Caco-2 (cell line): ENCODE data around the gene CLEC4G. TPM values are rescaled to one million over a fixed set of nuclear protein-coding genes. Genes with fewer than 3 reads are reported as not detected.

Source experiments
- BruUV-seq: library from RNA; stranded (reverse); fragments of 400-500 nt; replicated peaks from 2 replicates; lab custom pipeline; 2021; lab: Mats Ljungman, UMichigan
- CTCF ChIA-PET: fragments of 300-600 bp; sonication (Branson Sonifier 250); formaldehyde crosslinking; loops from one replicate; lab custom pipeline; 2022; ENCODE audit warnings: antibody characterized with exemption; lab: Charles Lee
- POLR2A ChIA-PET: fragments of 300-600 bp; sonication (Branson Sonifier 250); formaldehyde crosslinking; loops from one replicate; lab custom pipeline; 2022; ENCODE audit warnings: antibody characterized with exemption; lab: Charles Lee
- DNase-seq, 2 experiments: peaks; one replicate each; pipeline versions ENCODE4 v3.0.0 to v3.0.0-alpha.2; 2020 to 2022
- H3K27me3 ChIP-seq: replicated peaks from 2 replicates; pipeline ENCODE4 v1.6.0; 2011; ENCODE audit warnings: low read length; ENCODE audit not compliant: control insufficient read depth, insufficient read depth
- H3K36me3 ChIP-seq: 2 replicates; pipeline ENCODE4 v1.5.1; 2011; ENCODE audit warnings: low read length; ENCODE audit not compliant: control insufficient read depth, insufficient read depth
- H3K4me1 ChIP-seq: fragments of 250-450 bp; sonication (Bioruptor Pico); 2 replicates; pipeline ENCODE4 v1.5.1; 2020; ENCODE audit warnings: mild to moderate bottlenecking
- H3K4me3 ChIP-seq: 2 replicates; pipeline ENCODE4 v1.5.1; 2011; ENCODE audit warnings: low read depth, mild to moderate bottlenecking, control low read depth, low read length
- H3K9me3 ChIP-seq: fragments of 250-450 bp; sonication (Bioruptor Pico); 2 replicates; pipeline ENCODE4 v1.5.1; 2020; ENCODE audit warnings: mild to moderate bottlenecking, moderate library complexity
- H3K27ac Mint-ChIP-seq: one replicate; pipeline ENCODE4 v1.8.0; 2022; ENCODE audit warnings: mixed read lengths; ENCODE audit not compliant: unreplicated experiment
- H3K27me3 Mint-ChIP-seq: one replicate; pipeline ENCODE4 v1.8.0; 2022; ENCODE audit warnings: mixed read lengths; ENCODE audit not compliant: insufficient read depth, unreplicated experiment
- H3K36me3 Mint-ChIP-seq: one replicate; pipeline ENCODE4 v1.8.0; 2022; ENCODE audit warnings: mild to moderate bottlenecking, mixed read lengths; ENCODE audit not compliant: insufficient read depth, unreplicated experiment
- H3K4me1 Mint-ChIP-seq: one replicate; pipeline ENCODE4 v1.8.0; 2022; ENCODE audit warnings: low read depth, mixed read lengths; ENCODE audit not compliant: unreplicated experiment
- H3K4me3 Mint-ChIP-seq: one replicate; pipeline ENCODE4 v1.8.0; 2022; ENCODE audit warnings: mild to moderate bottlenecking, moderate library complexity, mixed read lengths; ENCODE audit not compliant: unreplicated experiment
- H3K9me3 Mint-ChIP-seq: one replicate; pipeline ENCODE4 v1.8.0; 2022; ENCODE audit warnings: mixed read lengths; ENCODE audit not compliant: unreplicated experiment
- intact Hi-C: fragments of 100-400 bp; cut with micrococcal nuclease; formaldehyde crosslinking; loops from one replicate; pipeline ENCODE4 v1.10.0; 2022; ENCODE audit not compliant: unreplicated experiment
- total RNA-seq: library from RNA; stranded (reverse); gene quantifications from 2 replicates; pipeline ENCODE4 v1.2.3, GENCODE V29; 2022
- TF ChIP-seq, protein P1 (sequence below), 2 experiments: fragments of 200-600 bp in 1 of 2; IDR thresholded peaks; 1 replicate in 1 of 2; 2 replicates in 1 of 2; pipeline versions ENCODE4 v1.5.1 to v1.8.0; 2011 to 2022; ENCODE audit warnings: antibody characterized with exemption in 1 of 2, control low read depth in 1 of 2, inconsistent platforms in 1 of 2, low read depth in 1 of 2, low read length in 1 of 2, mild to moderate bottlenecking in 1 of 2, moderate library complexity in 1 of 2; ENCODE audit not compliant: insufficient read depth in 1 of 2, severe bottlenecking in 1 of 2, unreplicated experiment in 1 of 2

Gene CLEC4G
- total RNA-seq, 1 experiment from 2014 or later = not detected

DNA sequence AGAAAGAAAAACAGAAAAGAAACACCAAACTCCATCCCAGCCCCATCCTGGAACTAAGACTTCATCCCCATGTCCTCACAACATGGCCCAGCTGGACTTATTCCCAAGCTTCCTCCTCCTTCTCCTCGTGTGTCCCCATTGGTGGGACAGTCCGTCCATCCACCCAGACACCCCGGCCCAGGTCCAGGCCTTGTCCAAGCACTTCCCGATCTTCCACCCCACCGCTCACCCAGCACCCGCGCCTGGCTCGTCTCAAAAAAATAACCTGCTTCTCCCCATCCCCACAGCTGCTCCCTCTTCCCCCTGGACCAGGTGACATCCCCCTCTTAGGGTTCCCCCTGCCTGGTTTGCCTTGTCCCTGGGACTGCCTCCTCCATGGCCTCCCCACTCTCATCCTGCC lies 28.6 kb downstream of the CLEC4G start:
- H3K27ac Mint-ChIP-seq = no peak overlapping the region
- H3K36me3 Mint-ChIP-seq = no peaks in the 10 kb centered on the region
- H3K4me1 ChIP-seq = no peaks in the 10 kb centered on the region
- no peak overlapping the region for H3K4me3 ChIP-seq
- H3K9me3 ChIP-seq = no peaks in the 10 kb centered on the region
- H3K4me1 Mint-ChIP-seq = no peaks in the 10 kb centered on the region
- POLR2A ChIA-PET = no interaction called here
- TF ChIP-seq, protein P1, sequence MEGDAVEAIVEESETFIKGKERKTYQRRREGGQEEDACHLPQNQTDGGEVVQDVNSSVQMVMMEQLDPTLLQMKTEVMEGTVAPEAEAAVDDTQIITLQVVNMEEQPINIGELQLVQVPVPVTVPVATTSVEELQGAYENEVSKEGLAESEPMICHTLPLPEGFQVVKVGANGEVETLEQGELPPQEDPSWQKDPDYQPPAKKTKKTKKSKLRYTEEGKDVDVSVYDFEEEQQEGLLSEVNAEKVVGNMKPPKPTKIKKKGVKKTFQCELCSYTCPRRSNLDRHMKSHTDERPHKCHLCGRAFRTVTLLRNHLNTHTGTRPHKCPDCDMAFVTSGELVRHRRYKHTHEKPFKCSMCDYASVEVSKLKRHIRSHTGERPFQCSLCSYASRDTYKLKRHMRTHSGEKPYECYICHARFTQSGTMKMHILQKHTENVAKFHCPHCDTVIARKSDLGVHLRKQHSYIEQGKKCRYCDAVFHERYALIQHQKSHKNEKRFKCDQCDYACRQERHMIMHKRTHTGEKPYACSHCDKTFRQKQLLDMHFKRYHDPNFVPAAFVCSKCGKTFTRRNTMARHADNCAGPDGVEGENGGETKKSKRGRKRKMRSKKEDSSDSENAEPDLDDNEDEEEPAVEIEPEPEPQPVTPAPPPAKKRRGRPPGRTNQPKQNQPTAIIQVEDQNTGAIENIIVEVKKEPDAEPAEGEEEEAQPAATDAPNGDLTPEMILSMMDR (IDR thresholded peaks at IDR 0.05; ENCODE audit: insufficient read depth in 1 of 2, low read depth in 1 of 2, low read length in 1 of 2, severe bottlenecking in 1 of 2, unreplicated experiment in 1 of 2) = no peak
- no TSS peak for BruUV-seq
- H3K27me3 ChIP-seq = no peaks in the 10 kb centered on the region
- no peaks in the 10 kb centered on the region for H3K9me3 Mint-ChIP-seq
- CTCF ChIA-PET = no interaction called here
- intact Hi-C loops = no loop called here
- H3K36me3 ChIP-seq = no peaks in the 10 kb centered on the region
- no peak for DNase-seq
- no peak overlapping the region for H3K4me3 Mint-ChIP-seq
- no peaks in the 10 kb centered on the region for H3K27me3 Mint-ChIP-seq

DNA sequence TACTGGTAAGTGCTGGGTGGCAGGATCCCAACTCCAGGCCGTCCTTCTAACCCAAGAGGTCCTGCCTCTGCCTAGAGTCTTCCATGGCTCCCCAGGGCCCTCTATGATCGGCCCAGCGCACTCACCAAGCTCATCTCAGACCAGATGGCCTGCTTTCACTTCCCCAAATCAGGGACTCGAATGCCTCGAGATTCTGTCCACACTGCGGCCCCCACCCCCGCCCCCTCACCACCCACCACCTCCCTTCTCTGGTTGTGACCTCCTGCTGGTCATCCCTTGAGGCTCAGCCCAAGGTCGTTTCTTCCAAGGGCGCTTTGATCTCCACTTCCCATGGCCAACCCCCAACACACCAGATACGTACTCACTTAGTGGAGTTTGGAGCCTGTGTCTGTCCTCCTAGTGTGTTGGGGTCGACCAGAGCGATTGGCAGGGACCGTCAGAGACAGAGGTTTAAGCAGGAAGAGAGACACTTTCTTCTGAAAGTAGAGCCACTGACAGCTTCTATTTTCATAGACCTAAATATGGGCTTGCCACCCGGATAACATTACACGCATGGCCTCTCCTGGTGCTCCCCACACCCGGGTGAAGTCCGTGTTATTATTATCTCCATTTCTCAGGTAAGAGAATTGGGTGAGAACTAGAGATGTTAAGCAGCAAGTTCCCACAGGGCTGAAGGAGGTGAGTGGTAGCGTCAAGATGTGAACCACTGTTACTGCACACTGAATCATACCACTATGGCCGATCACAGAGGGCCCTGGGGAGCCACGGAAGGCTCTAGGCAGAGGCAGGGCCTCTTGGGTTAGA lies 30.1 kb downstream of the CLEC4G start, which contains the start of gene FCER2:
Gene FCER2, minus strand, starts transcription at position 478 of the 804 bp plus-strand sequence. CDS start 2,371 bp downstream, outside the sequence.
- no TSS peak for BruUV-seq
- H3K27me3 ChIP-seq = no peaks in the 10 kb centered on the region
- H3K27ac Mint-ChIP-seq = no peak within 1 kb of the TSS
- no peak for DNase-seq
- intact Hi-C loops = no loop called here
- H3K36me3 ChIP-seq = no peaks in the 10 kb centered on the region
- no peaks in the 10 kb centered on the region for H3K9me3 ChIP-seq
- POLR2A ChIA-PET = no interaction called here
- no peaks in the 10 kb centered on the region for H3K27me3 Mint-ChIP-seq
- no peaks in the 10 kb centered on the region for H3K4me1 ChIP-seq
- TF ChIP-seq, protein P1 (IDR thresholded peaks at IDR 0.05; ENCODE audit: insufficient read depth in 1 of 2, low read depth in 1 of 2, low read length in 1 of 2, severe bottlenecking in 1 of 2, unreplicated experiment in 1 of 2) = no peak
- no peaks in the 10 kb centered on the region for H3K9me3 Mint-ChIP-seq
- H3K36me3 Mint-ChIP-seq = no peaks in the 10 kb centered on the region
- H3K4me1 Mint-ChIP-seq = no peaks in the 10 kb centered on the region
- CTCF ChIA-PET = no interaction called here
- H3K4me3 Mint-ChIP-seq = no peak within 1 kb of the TSS
- no peak within 1 kb of the TSS for H3K4me3 ChIP-seq

DNA sequence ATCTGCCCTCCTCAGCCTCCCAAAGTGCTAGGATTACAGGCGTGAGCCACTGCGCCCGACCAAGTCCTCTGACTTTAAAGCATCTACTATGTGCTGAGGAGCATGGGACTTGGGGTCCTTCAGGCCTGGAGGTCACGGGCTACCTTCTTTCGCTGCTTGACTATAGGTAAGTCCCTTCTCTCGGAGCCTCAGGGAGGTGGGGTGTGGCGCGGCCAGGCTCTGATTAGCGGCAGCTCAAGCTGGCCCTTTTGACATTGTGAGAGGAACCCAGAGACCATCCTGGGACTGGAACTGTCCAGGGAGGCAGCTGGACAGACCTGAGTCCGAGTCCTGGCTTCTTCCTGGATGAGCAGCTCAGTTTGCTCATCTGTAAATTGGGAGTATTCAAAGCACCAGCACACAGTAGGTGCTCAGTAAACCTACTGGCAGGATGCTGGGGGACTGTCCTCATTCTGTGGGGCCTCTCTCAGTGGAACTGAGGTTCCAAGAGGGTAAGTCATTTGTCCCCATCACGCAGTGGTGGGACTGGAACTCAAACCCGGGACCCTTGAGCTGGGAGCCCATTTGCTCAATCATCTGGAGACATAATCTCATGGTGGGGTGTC lies 30.8 kb downstream of the CLEC4G start:
- POLR2A ChIA-PET = no interaction called here
- H3K4me3 ChIP-seq = no peak overlapping the region
- intact Hi-C loops = no loop called here
- H3K36me3 ChIP-seq = no peaks in the 10 kb centered on the region
- Mint-ChIP-seq H3K27ac (no peak overlapping the region), H3K27me3 (no peaks in the 10 kb centered on the region), H3K4me1 (no peaks in the 10 kb centered on the region), H3K9me3 (no peaks in the 10 kb centered on the region), H3K4me3 (no peak overlapping the region), H3K36me3 (no peaks in the 10 kb centered on the region)
- CTCF ChIA-PET = no interaction called here
- no TSS peak for BruUV-seq
- no peaks in the 10 kb centered on the region for H3K4me1 ChIP-seq
- H3K9me3 ChIP-seq = no peaks in the 10 kb centered on the region
- no peak for DNase-seq
- no peaks in the 10 kb centered on the region for H3K27me3 ChIP-seq
- TF ChIP-seq, protein P1 (IDR thresholded peaks at IDR 0.05; ENCODE audit: insufficient read depth in 1 of 2, low read depth in 1 of 2, low read length in 1 of 2, severe bottlenecking in 1 of 2, unreplicated experiment in 1 of 2) = no peak
